Karpas-422 (cell line): ENCODE results near the gene LCE2D. TPM values are rescaled to one million over a fixed set of nuclear protein-coding genes. Genes with fewer than 3 reads are reported as not detected.
"Not testable (repeated sequence)": the region's sequence is repeated elsewhere in the genome, so short reads cannot be mapped to it uniquely, and the experiment has no call there.

Experiments used
- DNase-seq: peaks from one replicate; pipeline ENCODE4 v3.0.0-alpha.2; 2015
- H2AFZ ChIP-seq: fragments of 200-600 bp; sonication (generic); 2 replicates; pipeline ENCODE4 v1.6.1; 2014; ENCODE audit warnings: antibody characterized with exemption, low read length, mixed read lengths
- H3K27ac ChIP-seq: fragments of 200-600 bp; sonication (generic); 2 replicates; pipeline ENCODE4 v1.5.1; 2014; ENCODE audit warnings: mild to moderate bottlenecking, low read length, moderate library complexity
- H3K27me3 ChIP-seq: fragments of 200-600 bp; sonication (generic); 2 replicates; pipeline ENCODE4 v1.6.1; 2014; ENCODE audit warnings: low read length, mixed read lengths
- H3K36me3 ChIP-seq: fragments of 200-600 bp; sonication (generic); 2 replicates; pipeline ENCODE4 v1.6.1; 2014; ENCODE audit warnings: low read length, mixed read lengths; ENCODE audit not compliant: insufficient read depth
- H3K4me1 ChIP-seq: fragments of 200-600 bp; sonication (generic); 2 replicates; pipeline ENCODE4 v1.6.1; 2014; ENCODE audit warnings: mild to moderate bottlenecking, low read length, mixed read lengths
- H3K4me2 ChIP-seq: fragments of 200-600 bp; sonication (generic); 2 replicates; pipeline ENCODE4 v1.6.1; 2014; ENCODE audit warnings: low read length, low read depth, mild to moderate bottlenecking; ENCODE audit not compliant: poor library complexity, severe bottlenecking
- H3K4me3 ChIP-seq: fragments of 200-600 bp; sonication (generic); 2 replicates; pipeline ENCODE4 v1.5.1; 2014; ENCODE audit warnings: mild to moderate bottlenecking, antibody characterized with exemption, low read length, mixed read lengths
- H3K79me2 ChIP-seq: fragments of 200-600 bp; sonication (generic); 2 replicates; pipeline ENCODE4 v1.6.1; 2014; ENCODE audit warnings: mild to moderate bottlenecking, low read length, mixed read lengths
- H3K9ac ChIP-seq: fragments of 200-600 bp; sonication (generic); 2 replicates; pipeline ENCODE4 v1.6.0; 2014; ENCODE audit warnings: low read length
- H3K9me2 ChIP-seq: fragments of 200-600 bp; sonication (generic), shearing (Covaris generic); replicated peaks from 2 replicates; pipeline ENCODE4 v1.6.0; 2014; ENCODE audit warnings: mild to moderate bottlenecking, low read length, moderate library complexity; ENCODE audit not compliant: insufficient read depth
- H3K9me3 ChIP-seq: fragments of 300-700, 200-600 bp; sonication (generic); 2 replicates; pipeline ENCODE4 v1.6.1; 2014; ENCODE audit warnings: low read length, mixed read lengths
- H4K20me1 ChIP-seq: fragments of 200-600 bp; sonication (generic); 2 replicates; pipeline ENCODE4 v1.6.1; 2014; ENCODE audit warnings: mild to moderate bottlenecking, antibody characterized with exemption, low read length, low read depth; ENCODE audit not compliant: insufficient read depth
- total RNA-seq: library from RNA; depleted of rRNA; stranded (reverse); fragments of >200 nt; shearing (Covaris generic); gene quantifications from 2 replicates; pipeline ENCODE4 v1.2.3, GENCODE V29; 2014; ENCODE audit warnings: low replicate concordance

Gene LCE2D
- total RNA-seq, 1 experiment from 2014 or later: not detected

GRCh38 chr1:152673016-152673415, 9.8 kb downstream of the LCE2D start:
- no peak overlapping the region for H3K9ac ChIP-seq
- H2AFZ ChIP-seq: no peak overlapping the region
- H3K9me2 ChIP-seq: no peaks in the 10 kb centered on the region
- no peaks in the 10 kb centered on the region for H3K36me3 ChIP-seq
- H3K4me2 ChIP-seq: no peak overlapping the region
- no peak overlapping the region for H3K4me3 ChIP-seq
- no peak for DNase-seq
- no peaks in the 10 kb centered on the region for H3K27me3 ChIP-seq
- H3K79me2 ChIP-seq: no peaks in the 10 kb centered on the region
- H3K9me3 ChIP-seq: no peaks in the 10 kb centered on the region
- no peaks in the 10 kb centered on the region for H4K20me1 ChIP-seq
- no peak overlapping the region for H3K27ac ChIP-seq
- H3K4me1 ChIP-seq: no peaks in the 10 kb centered on the region

GRCh38 chr1:152674983-152675382, 11.8 kb downstream of the LCE2D start, which contains the start of gene LCE2C:
LCE2C (plus strand) TSS chr1:152675279; CDS start chr1:152676016, 737 bp downstream.
- not testable (repeated sequence) for H3K27me3 ChIP-seq, H2AFZ ChIP-seq, H3K4me2 ChIP-seq, H3K4me1 ChIP-seq, H4K20me1 ChIP-seq, H3K4me3 ChIP-seq, H3K9me2 ChIP-seq, H3K9me3 ChIP-seq, H3K27ac ChIP-seq, DNase-seq, H3K79me2 ChIP-seq, H3K36me3 ChIP-seq, H3K9ac ChIP-seq

GRCh38 chr1:152679459-152679858, 16.3 kb downstream of the LCE2D start:
- H3K4me3 ChIP-seq: no peak overlapping the region
- H2AFZ ChIP-seq: no peak overlapping the region
- H3K9me2 ChIP-seq: no peaks in the 10 kb centered on the region
- H4K20me1 ChIP-seq: no peaks in the 10 kb centered on the region
- H3K9me3 ChIP-seq: no peaks in the 10 kb centered on the region
- H3K27ac ChIP-seq: no peak overlapping the region
- H3K27me3 ChIP-seq: no peaks in the 10 kb centered on the region
- no peak overlapping the region for H3K9ac ChIP-seq
- H3K4me1 ChIP-seq: no peaks in the 10 kb centered on the region
- DNase-seq: no peak
- no peaks in the 10 kb centered on the region for H3K79me2 ChIP-seq
- no peaks in the 10 kb centered on the region for H3K36me3 ChIP-seq
- H3K4me2 ChIP-seq: no peak overlapping the region

GRCh38 chr1:152681616-152682015, 18.4 kb downstream of the LCE2D start:
- no peak overlapping the region for H3K9ac ChIP-seq
- H3K4me1 ChIP-seq: no peaks in the 10 kb centered on the region
- H3K27ac ChIP-seq: no peak overlapping the region
- H3K79me2 ChIP-seq: no peaks in the 10 kb centered on the region
- no peak overlapping the region for H3K4me3 ChIP-seq
- DNase-seq: no peak
- H3K9me2 ChIP-seq: no peaks in the 10 kb centered on the region
- no peaks in the 10 kb centered on the region for H4K20me1 ChIP-seq
- H3K9me3 ChIP-seq: no peaks in the 10 kb centered on the region
- no peaks in the 10 kb centered on the region for H3K36me3 ChIP-seq
- H3K27me3 ChIP-seq: no peaks in the 10 kb centered on the region
- no peak overlapping the region for H2AFZ ChIP-seq
- H3K4me2 ChIP-seq: no peak overlapping the region

DNA sequence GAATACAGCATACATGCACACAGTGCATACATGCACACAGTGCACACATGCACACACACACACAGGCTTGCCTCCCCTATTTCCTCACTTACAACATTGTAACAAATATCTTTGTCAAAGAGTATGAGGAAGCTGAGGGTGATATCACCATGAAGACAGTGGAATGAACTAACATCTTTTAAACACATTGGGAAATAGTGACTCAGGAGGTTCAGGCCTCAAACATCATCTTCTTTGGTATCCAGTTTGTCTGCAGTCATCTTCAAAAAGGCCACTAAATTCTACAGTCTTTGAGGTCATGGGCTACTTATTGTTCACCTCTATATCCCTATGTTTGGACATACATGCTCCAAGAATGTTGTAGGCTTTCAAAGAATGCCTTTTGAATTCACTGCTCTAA, 20.7 kb downstream of the LCE2D start:
- Histone ChIP-seq H2AFZ (no peak overlapping the region), H3K4me1 (no peaks in the 10 kb centered on the region), H3K27ac (no peak overlapping the region), H3K27me3 (no peaks in the 10 kb centered on the region), H3K9me2 (no peaks in the 10 kb centered on the region), H3K4me3 (no peak overlapping the region), H3K4me2 (no peak overlapping the region), H3K36me3 (no peaks in the 10 kb centered on the region), H4K20me1 (no peaks in the 10 kb centered on the region), H3K9me3 (no peaks in the 10 kb centered on the region), H3K9ac (no peak overlapping the region), H3K79me2 (no peaks in the 10 kb centered on the region)
- DNase-seq: no peak

DNA sequence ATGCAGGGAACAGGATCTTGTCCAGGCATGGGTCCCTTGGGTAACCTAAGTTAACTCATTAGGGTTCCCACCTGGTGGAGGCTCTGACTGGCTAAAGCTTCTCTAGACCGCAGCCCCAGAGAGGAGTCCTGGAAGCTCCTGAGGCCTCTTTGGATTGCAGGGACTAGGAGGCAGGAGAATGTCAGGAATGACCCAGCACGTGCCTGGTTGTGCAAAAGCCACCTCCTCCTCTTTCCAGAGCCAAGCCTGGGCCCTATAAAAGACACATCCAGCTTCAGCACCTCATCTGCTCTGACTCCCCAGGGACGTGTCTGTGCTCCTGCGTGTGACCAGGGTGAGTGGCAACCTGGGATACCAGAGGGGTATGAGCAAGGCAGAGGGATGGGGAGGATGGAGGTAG, 22.6 kb downstream of the LCE2D start, which contains the start of gene LCE2B:
Gene LCE2B (plus strand): TSS at position 301 of the 400 bp plus-strand sequence. CDS start 721 bp downstream, outside the sequence.
- not testable (repeated sequence) for H3K4me2 ChIP-seq, H3K9ac ChIP-seq, H3K9me2 ChIP-seq, H3K79me2 ChIP-seq, H3K9me3 ChIP-seq, H4K20me1 ChIP-seq, H3K36me3 ChIP-seq, H3K4me1 ChIP-seq, H3K4me3 ChIP-seq, H3K27ac ChIP-seq, H2AFZ ChIP-seq, H3K27me3 ChIP-seq, DNase-seq

GRCh38 chr1:152697701-152698600, 34.8 kb downstream of the LCE2D start, which contains the start of gene LCE2A:
LCE2A (plus strand) TSS chr1:152698345; CDS start chr1:152698902, 557 bp downstream.
- no peak for DNase-seq
- H4K20me1 ChIP-seq: no peaks in the 10 kb centered on the region

GRCh38 chr1:152699746-152700145, 36.6 kb downstream of the LCE2D start:
- Histone ChIP-seq H3K79me2 (no peaks in the 10 kb centered on the region), H2AFZ (no peak overlapping the region)

More at GRCh38 chr1:152697701-152698600, 34.8 kb downstream of the LCE2D start, which contains the start of gene LCE2A:
- no peaks in the 10 kb centered on the region for H3K36me3 ChIP-seq
- no peaks in the 10 kb centered on the region for H3K4me1 ChIP-seq
- no peak within 1 kb of the TSS for H2AFZ ChIP-seq
- H3K27me3 ChIP-seq: no peaks in the 10 kb centered on the region
- no peaks in the 10 kb centered on the region for H3K9me2 ChIP-seq
- H3K79me2 ChIP-seq: no peaks in the 10 kb centered on the region
- no peaks in the 10 kb centered on the region for H3K9me3 ChIP-seq
- no peak within 1 kb of the TSS for H3K4me2 ChIP-seq
- H3K4me3 ChIP-seq: no peak within 1 kb of the TSS
- H3K9ac ChIP-seq: no peak within 1 kb of the TSS
- no peak within 1 kb of the TSS for H3K27ac ChIP-seq

More at GRCh38 chr1:152699746-152700145, 36.6 kb downstream of the LCE2D start:
- H3K9me2 ChIP-seq: no peaks in the 10 kb centered on the region
- no peaks in the 10 kb centered on the region for H3K27me3 ChIP-seq
- no peak for DNase-seq
- H3K27ac ChIP-seq: no peak overlapping the region
- H3K9ac ChIP-seq: no peak overlapping the region
- H3K4me1 ChIP-seq: no peaks in the 10 kb centered on the region
- no peaks in the 10 kb centered on the region for H4K20me1 ChIP-seq
- H3K4me2 ChIP-seq: no peak overlapping the region
- no peaks in the 10 kb centered on the region for H3K36me3 ChIP-seq
- H3K4me3 ChIP-seq: no peak overlapping the region
- no peaks in the 10 kb centered on the region for H3K9me3 ChIP-seq
